H1 (cell line): ENCODE measurements around the gene PIK3R5. TPM values are rescaled to one million over a fixed set of nuclear protein-coding genes. Genes with fewer than 3 reads are reported as not detected.

Source experiments
- CTCF ChIA-PET: fragments of 300-600 bp; sonication (Branson Sonifier 250); formaldehyde crosslinking; loops from one replicate; lab custom pipeline; 2021; ENCODE audit not compliant: partially characterized antibody; lab: Charles Lee
- POLR2A ChIA-PET: fragments of 300-600 bp; sonication (Branson Sonifier 250); formaldehyde crosslinking; loops from one replicate; lab custom pipeline; 2021; ENCODE audit warnings: inconsistent platforms; ENCODE audit not compliant: partially characterized antibody; lab: Charles Lee
- DNase-seq, 2 experiments: peaks; one replicate each; pipeline versions ENCODE4 v3.0.0 to v3.0.0-alpha.2; 2010 to 2022; ENCODE audit warnings: low spot score in 2 of 2, low read depth in 1 of 2, mixed read lengths in 1 of 2
- FAIRE-seq: peaks from 2 replicates; lab custom pipeline; 2011; peaks lifted over from hg19 to GRCh38; lab: Jason Lieb, UNC
- H2AFZ ChIP-seq: 2 replicates; pipeline ENCODE4 v1.8.1; 2012; ENCODE audit warnings: low read length, inconsistent platforms
- H2AK5ac ChIP-seq: 2 replicates; pipeline ENCODE4 v1.6.1; 2013; ENCODE audit warnings: low read depth, low read length
- H2BK120ac ChIP-seq: replicated peaks from 2 replicates; pipeline ENCODE3; 2013; ENCODE audit warnings: low read depth, low read length, inconsistent platforms
- H2BK12ac ChIP-seq: 2 replicates; pipeline ENCODE4 v1.6.1; 2013; ENCODE audit warnings: low read depth, low read length
- H2BK15ac ChIP-seq: 2 replicates; pipeline ENCODE4 v1.6.1; 2013; ENCODE audit warnings: low read length
- H2BK20ac ChIP-seq: 2 replicates; pipeline ENCODE4 v1.6.1; 2013; ENCODE audit warnings: low read length
- H2BK5ac ChIP-seq: 2 replicates; pipeline ENCODE4 v1.6.1; 2013; ENCODE audit warnings: low read depth, low read length
- H3K14ac ChIP-seq: 2 replicates; pipeline ENCODE4 v1.6.1; 2013; ENCODE audit warnings: inconsistent platforms; ENCODE audit not compliant: insufficient read length
- H3K18ac ChIP-seq: 2 replicates; pipeline ENCODE4 v1.6.1; 2013; ENCODE audit warnings: low read length; ENCODE audit errors: extremely low read depth
- H3K23ac ChIP-seq: 2 replicates; pipeline ENCODE4 v1.6.1; 2013; ENCODE audit warnings: inconsistent platforms; ENCODE audit not compliant: insufficient read length
- H3K23me2 ChIP-seq: 2 replicates; pipeline ENCODE4 v1.6.1; 2013; ENCODE audit warnings: low read depth, low read length
- H3K27ac ChIP-seq: 2 replicates; pipeline ENCODE4 v1.6.1; 2011; ENCODE audit warnings: low read depth, low read length, inconsistent platforms
- H3K27me3 ChIP-seq, 4 experiments: replicated peaks in 1 of 4; 1 replicate in 1 of 4; 2 replicates in 3 of 4; pipeline versions ENCODE4 v1.6.1 to v1.8.1; 2011 to 2013; ENCODE audit warnings: low read length in 3 of 4, mild to moderate bottlenecking in 3 of 4, inconsistent platforms in 2 of 4, mixed read lengths in 2 of 4, moderate library complexity in 1 of 4; ENCODE audit not compliant: control insufficient read depth in 3 of 4, insufficient read depth in 3 of 4; ENCODE audit errors: extremely low read depth in 1 of 4
- H3K36me3 ChIP-seq, 4 experiments: 2 replicates each; pipeline versions ENCODE4 v1.6.1 to v1.8.1; 2011 to 2013; ENCODE audit warnings: mild to moderate bottlenecking in 4 of 4, low read length in 3 of 4, moderate library complexity in 2 of 4, control low read depth in 1 of 4, inconsistent platforms in 1 of 4; ENCODE audit not compliant: insufficient read depth in 4 of 4, control insufficient read depth in 2 of 4
- H3K4ac ChIP-seq: replicated peaks from 2 replicates; pipeline ENCODE3; 2013; ENCODE audit warnings: low read length, low read depth, mixed read lengths, inconsistent platforms; ENCODE audit not compliant: insufficient read length
- H3K4me1 ChIP-seq, 4 experiments: replicated peaks in 1 of 4; 1 replicate in 1 of 4; 2 replicates in 3 of 4; pipeline versions ENCODE4 v1.6.1 to v1.8.1; 2011 to 2013; ENCODE audit warnings: low read length in 3 of 4, inconsistent platforms in 2 of 4, mixed read lengths in 1 of 4; ENCODE audit not compliant: insufficient read depth in 4 of 4, control insufficient read depth in 3 of 4
- H3K4me2 ChIP-seq, 2 experiments: 2 replicates each; pipeline versions ENCODE4 v1.6.1 to v1.8.1; 2011 to 2013; ENCODE audit warnings: low read depth in 2 of 2, low read length in 2 of 2, control low read depth in 1 of 2, inconsistent platforms in 1 of 2, mild to moderate bottlenecking in 1 of 2; ENCODE audit not compliant: insufficient read depth in 1 of 2
- H3K4me3 ChIP-seq, 4 experiments: fragments of 200-600, 300-600 bp in 1 of 4; sonication (generic), shearing (Covaris generic), sonication (Bioruptor Twin) in 1 of 4; 2 replicates each; pipeline versions ENCODE4 v1.5.1 to v1.8.1; 2011 to 2016; ENCODE audit warnings: low read length in 4 of 4, low read depth in 3 of 4, control low read depth in 2 of 4, inconsistent platforms in 2 of 4, mild to moderate bottlenecking in 2 of 4, mixed read lengths in 1 of 4, moderate library complexity in 1 of 4; ENCODE audit not compliant: insufficient read depth in 2 of 4; ENCODE audit errors: extremely low read depth in 1 of 4
- H3K56ac ChIP-seq: replicated peaks from 2 replicates; pipeline ENCODE3; 2013; ENCODE audit warnings: low read depth, mild to moderate bottlenecking, mixed read lengths, low read length, inconsistent platforms; ENCODE audit not compliant: insufficient read length
- H3K79me1 ChIP-seq: 2 replicates; pipeline ENCODE4 v1.6.1; 2013; ENCODE audit warnings: low read depth, low read length, control low read depth
- H3K79me2 ChIP-seq, 2 experiments: 2 replicates each; pipeline versions ENCODE4 v1.6.1 to v1.8.1; 2012 to 2013; ENCODE audit warnings: low read length in 2 of 2, mild to moderate bottlenecking in 2 of 2, inconsistent platforms in 1 of 2; ENCODE audit not compliant: insufficient read depth in 2 of 2, control insufficient read depth in 1 of 2
- H3K9ac ChIP-seq, 4 experiments: replicated peaks in 1 of 4; 1 replicate in 1 of 4; 2 replicates in 3 of 4; pipeline versions ENCODE4 v1.6.1 to v1.8.1; 2011 to 2013; ENCODE audit warnings: low read depth in 3 of 4, low read length in 3 of 4, control low read depth in 2 of 4, mild to moderate bottlenecking in 2 of 4, moderate library complexity in 2 of 4, inconsistent platforms in 1 of 4; ENCODE audit errors: extremely low read depth in 1 of 4
- H3K9me3 ChIP-seq, 2 experiments: 2 replicates each; pipeline versions ENCODE4 v1.6.1 to v1.8.1; 2012 to 2013; ENCODE audit warnings: mild to moderate bottlenecking in 2 of 2, moderate library complexity in 2 of 2, control low read depth in 1 of 2, inconsistent platforms in 1 of 2, low read depth in 1 of 2, low read length in 1 of 2, mixed read lengths in 1 of 2; ENCODE audit not compliant: insufficient read depth in 2 of 2
- H4K20me1 ChIP-seq, 2 experiments: replicated peaks in 1 of 2; 2 replicates each; pipeline versions ENCODE3 to v1.8.1; 2011 to 2013; ENCODE audit warnings: inconsistent platforms in 2 of 2, low read length in 2 of 2, mild to moderate bottlenecking in 1 of 2; ENCODE audit not compliant: insufficient read depth in 2 of 2, control insufficient read depth in 1 of 2
- H4K5ac ChIP-seq: 2 replicates; pipeline ENCODE4 v1.6.1; 2013; ENCODE audit warnings: low read length, low read depth, mixed read lengths, inconsistent platforms; ENCODE audit not compliant: insufficient read length
- H4K8ac ChIP-seq: 2 replicates; pipeline ENCODE4 v1.8.0; 2013; ENCODE audit warnings: mild to moderate bottlenecking, moderate library complexity, low read length, inconsistent platforms; ENCODE audit not compliant: insufficient read depth; ENCODE audit errors: extremely low read depth
- H4K91ac ChIP-seq: replicated peaks from 2 replicates; pipeline ENCODE3; 2013; ENCODE audit warnings: low read length, mixed read lengths, inconsistent platforms; ENCODE audit not compliant: insufficient read length
- ATF3 ChIP-seq: IDR thresholded peaks from 2 replicates; pipeline ENCODE4 v1.6.1; 2011; ENCODE audit warnings: low read depth, mild to moderate bottlenecking, low read length; ENCODE audit not compliant: insufficient read depth
- BCL11A ChIP-seq, 2 experiments: IDR thresholded peaks; one replicate each; pipeline ENCODE4 v1.6.1; 2011; ENCODE audit warnings: low read depth in 2 of 2, low read length in 2 of 2, mild to moderate bottlenecking in 2 of 2
- CTCF ChIP-seq, 3 experiments: IDR thresholded peaks; 1 replicate in 2 of 3; 2 replicates in 1 of 3; pipeline versions ENCODE4 v1.5.1 to v1.6.1; 2011; ENCODE audit warnings: low read length in 3 of 3, mild to moderate bottlenecking in 3 of 3, inconsistent platforms in 2 of 3, low read depth in 1 of 3, moderate library complexity in 1 of 3; ENCODE audit not compliant: insufficient read depth in 1 of 3; ENCODE audit errors: control extremely low read depth in 1 of 3
- E2F6 ChIP-seq: IDR thresholded peaks from 2 replicates; pipeline ENCODE4 v1.6.1; 2012; ENCODE audit warnings: inconsistent platforms
- RAD21 ChIP-seq, 2 experiments: IDR thresholded peaks in 1 of 2; conservative IDR thresholded peaks in 1 of 2; 2 replicates each; pipeline ENCODE4 v1.6.1; 2011; ENCODE audit warnings: low read depth in 2 of 2, low read length in 2 of 2, improper control_type of control experiment in 1 of 2, inconsistent platforms in 1 of 2, mild to moderate bottlenecking in 1 of 2, moderate library complexity in 1 of 2
- TAF7 ChIP-seq: optimal IDR thresholded peaks from 2 replicates; pipeline ENCODE3; 2011; ENCODE audit warnings: low read depth, mild to moderate bottlenecking, inconsistent platforms, low read length, moderate library complexity, borderline replicate concordance
- TBP ChIP-seq: IDR thresholded peaks from 2 replicates; pipeline ENCODE4 v1.6.1; 2011; ENCODE audit warnings: low read depth, low read length, improper control_type of control experiment
- YY1 ChIP-seq: IDR thresholded peaks from 2 replicates; pipeline ENCODE4 v1.6.1; 2011; ENCODE audit warnings: low read depth, mild to moderate bottlenecking, low read length
- WGBS, 2 experiments: shearing (Covaris generic) in 1 of 2; methylation state at CpG; one replicate each; pipeline versions ENCODE4 v1.1.6 to v1.1.7; 2013 to 2015; ENCODE audit warnings: low lambda C conversion rate in 2 of 2, mixed read lengths in 2 of 2, inconsistent platforms in 1 of 2, low coverage in 1 of 2, missing lambda C conversion rate in 1 of 2; ENCODE audit not compliant: insufficient replicate concordance in 2 of 2, insufficient coverage in 1 of 2, insufficient read length in 1 of 2; ENCODE audit errors: extremely low coverage in 1 of 2, missing lambda C conversion rate in 1 of 2; 5-methylcytosine and 5-hydroxymethylcytosine counted together
- polyA plus RNA-seq, 7 experiments: library from polyadenylated mRNA; depleted of rRNA in 3 of 7; stranded (reverse) in 5 of 7; unstranded in 2 of 7; fragments of >200 nt in 5 of 7; fragments of 200-250 nt in 2 of 7; gene quantifications; 1 replicate in 5 of 7; 2 replicates in 1 of 7; 4 replicates in 1 of 7; pipeline versions ENCODE4 v1.2.1 to v1.2.3, GENCODE V29; 2011 to 2013; ENCODE audit warnings: missing spikeins in 2 of 7, mixed read lengths in 2 of 7
- total RNA-seq: library from RNA; stranded (reverse); fragmentation: NEBNext Ultra II Directional; extraction: Animal tissue kit (Norgen Biotek cat#: 25700); gene quantifications from 2 replicates; pipeline ENCODE4 v1.2.1, GENCODE V29; 2021

Gene PIK3R5
- total and polyA plus RNA-seq, 2 of the 8 experiments (the other 6 are each of a cell fraction or from before 2014, with no cell fraction given) = 2.7 to 4.3 TPM

- H3K14ac ChIP-seq = no peak overlapping the region
- ChIA-PET CTCF (no interaction called here), POLR2A (no interaction called here)
- H2AFZ ChIP-seq = no peak overlapping the region
- H3K27me3 ChIP-seq = no peaks in the 10 kb centered on the region
- no peak overlapping the region for H2AK5ac ChIP-seq
- no peak overlapping the region for H3K9ac ChIP-seq
- no peak overlapping the region for H3K23ac ChIP-seq
- no peak overlapping the region for H3K56ac ChIP-seq
- H3K9me3 ChIP-seq = no peaks in the 10 kb centered on the region; a peak in 1 of 4 replicates
- H4K5ac ChIP-seq = no peak overlapping the region
- H4K91ac ChIP-seq = no peak overlapping the region
- H3K79me1 ChIP-seq = no peaks in the 10 kb centered on the region
- no peak overlapping the region for H2BK15ac ChIP-seq
- no peaks in the 10 kb centered on the region for H3K36me3 ChIP-seq
- no peaks in the 10 kb centered on the region for H3K79me2 ChIP-seq
- peak overlapping the region; percentile 50; the same call in 1 of the 2 replicates for H2BK12ac ChIP-seq
- no peak overlapping the region for H2BK120ac ChIP-seq
- 92% methylated on average over 15 of the region's 16 CpGs; no CpG with 5 or more reads in 1 of the 2 experiments for WGBS, 2 experiments
- no peak overlapping the region; the same call in 1 of the 2 replicates for H4K8ac ChIP-seq
- H3K4ac ChIP-seq = no peak overlapping the region
- no peak overlapping the region; the same call in 1 of the 2 replicates for H3K18ac ChIP-seq
- no peak for DNase-seq
- H4K20me1 ChIP-seq = no peaks in the 10 kb centered on the region
- H3K4me3 ChIP-seq = no peak overlapping the region
- H3K23me2 ChIP-seq = no peaks in the 10 kb centered on the region
- FAIRE-seq = no peak
- H3K4me2 ChIP-seq = no peak overlapping the region
- H3K27ac ChIP-seq = no peak overlapping the region
- H2BK5ac ChIP-seq = no peak overlapping the region
- no peak overlapping the region for H2BK20ac ChIP-seq
- H3K4me1 ChIP-seq = peaks cover 0 to 9% (median 3%) of the 10 kb centered on the region in 4 experiments; a peak in 3 of 7 replicates
- no peak for TF ChIP-seq YY1
- TF ChIP-seq TAF7 = no peak
- no peak for TF ChIP-seq BCL11A (IDR thresholded peaks at IDR 0.05; ENCODE audit: low read depth in 2 of 2, low read length in 2 of 2)
- no peak for TF ChIP-seq RAD21 (IDR thresholded peaks at IDR 0.05 in 1 of 2, conservative IDR thresholded peaks at IDR 0.05 in 1 of 2; ENCODE audit: low read depth in 2 of 2, low read length in 2 of 2)
- TF ChIP-seq ATF3 = no peak
- TF ChIP-seq CTCF (IDR thresholded peaks at IDR 0.05; ENCODE audit: control extremely low read depth in 1 of 3, insufficient read depth in 1 of 3, low read depth in 1 of 3, low read length in 3 of 3) = no peak
- TF ChIP-seq TBP = no peak
- no peak for TF ChIP-seq E2F6
Measured at GRCh38 chr17:8884336-8884990, 81.0 kb downstream of the PIK3R5 start.
